GM12874 (cell line): Measurements from ENCODE around the gene MPDZ.

Experiments used
- TF ChIP-seq, protein P1 (sequence below): IDR thresholded peaks from 2 replicates; pipeline ENCODE4 v1.5.1; 2011; ENCODE audit warnings: low read depth, mild to moderate bottlenecking, control low read depth, low read length, moderate library complexity; ENCODE audit not compliant: insufficient read depth

MPDZ gene

DNA sequence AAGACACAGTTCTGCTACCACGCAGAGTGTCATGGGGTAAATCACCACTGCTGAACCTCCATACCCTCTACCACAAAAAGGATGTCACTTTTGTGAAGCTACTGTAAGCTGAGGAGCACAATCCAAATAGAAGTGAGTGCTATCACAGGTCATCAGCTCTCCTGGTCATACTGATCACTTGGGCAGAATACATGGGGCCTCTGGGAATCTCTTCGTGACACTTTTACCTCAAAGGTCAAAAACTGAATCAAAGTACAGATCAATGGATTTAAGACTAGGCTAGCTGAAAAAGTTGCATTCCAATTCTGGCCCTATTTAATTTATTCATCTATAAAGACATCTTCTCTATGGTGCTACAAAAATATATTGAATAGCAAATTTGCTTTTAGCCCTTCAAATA, 115.5 kb downstream of the MPDZ start:
- TF ChIP-seq, protein P1, sequence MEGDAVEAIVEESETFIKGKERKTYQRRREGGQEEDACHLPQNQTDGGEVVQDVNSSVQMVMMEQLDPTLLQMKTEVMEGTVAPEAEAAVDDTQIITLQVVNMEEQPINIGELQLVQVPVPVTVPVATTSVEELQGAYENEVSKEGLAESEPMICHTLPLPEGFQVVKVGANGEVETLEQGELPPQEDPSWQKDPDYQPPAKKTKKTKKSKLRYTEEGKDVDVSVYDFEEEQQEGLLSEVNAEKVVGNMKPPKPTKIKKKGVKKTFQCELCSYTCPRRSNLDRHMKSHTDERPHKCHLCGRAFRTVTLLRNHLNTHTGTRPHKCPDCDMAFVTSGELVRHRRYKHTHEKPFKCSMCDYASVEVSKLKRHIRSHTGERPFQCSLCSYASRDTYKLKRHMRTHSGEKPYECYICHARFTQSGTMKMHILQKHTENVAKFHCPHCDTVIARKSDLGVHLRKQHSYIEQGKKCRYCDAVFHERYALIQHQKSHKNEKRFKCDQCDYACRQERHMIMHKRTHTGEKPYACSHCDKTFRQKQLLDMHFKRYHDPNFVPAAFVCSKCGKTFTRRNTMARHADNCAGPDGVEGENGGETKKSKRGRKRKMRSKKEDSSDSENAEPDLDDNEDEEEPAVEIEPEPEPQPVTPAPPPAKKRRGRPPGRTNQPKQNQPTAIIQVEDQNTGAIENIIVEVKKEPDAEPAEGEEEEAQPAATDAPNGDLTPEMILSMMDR, result no peak

DNA sequence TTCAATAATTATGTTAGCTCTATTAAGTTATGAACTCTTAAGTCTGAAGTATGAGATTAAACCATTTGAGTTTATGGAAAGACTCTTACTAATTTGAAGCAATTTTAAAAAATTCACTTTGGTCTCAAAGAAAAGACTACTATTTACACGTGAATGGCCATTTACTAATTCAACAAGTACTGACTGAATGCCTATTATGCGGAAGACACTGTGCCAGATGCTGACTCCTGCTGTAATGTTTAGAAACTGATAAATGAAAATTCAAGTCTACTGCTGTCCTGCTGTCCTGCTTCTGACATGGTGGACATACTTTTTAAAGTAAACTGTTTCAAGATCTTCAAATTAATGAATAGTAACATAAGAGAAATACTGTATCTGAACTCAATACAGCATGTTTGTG, 116.2 kb downstream of the MPDZ start:
- TF ChIP-seq, protein P1, result no peak

DNA sequence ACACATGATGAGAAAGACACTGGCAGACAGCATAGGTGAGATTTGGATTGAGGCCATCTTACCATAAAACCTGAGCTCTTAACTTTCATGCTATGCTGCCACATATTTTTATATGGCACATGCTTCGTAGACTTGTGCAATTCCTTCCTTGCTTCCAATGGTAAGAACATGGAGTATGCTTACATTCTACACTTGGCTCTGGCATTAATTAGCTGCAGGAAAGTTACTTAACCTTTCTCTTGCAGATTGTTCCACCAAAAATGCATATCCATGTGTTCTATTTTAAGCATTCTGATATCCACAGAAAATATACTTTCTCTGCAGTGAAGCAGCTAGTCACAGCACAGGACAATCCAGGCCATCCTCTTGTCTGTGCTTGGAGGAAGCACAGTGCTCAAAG, 119.4 kb downstream of the MPDZ start:
- TF ChIP-seq, protein P1, result no peak

DNA sequence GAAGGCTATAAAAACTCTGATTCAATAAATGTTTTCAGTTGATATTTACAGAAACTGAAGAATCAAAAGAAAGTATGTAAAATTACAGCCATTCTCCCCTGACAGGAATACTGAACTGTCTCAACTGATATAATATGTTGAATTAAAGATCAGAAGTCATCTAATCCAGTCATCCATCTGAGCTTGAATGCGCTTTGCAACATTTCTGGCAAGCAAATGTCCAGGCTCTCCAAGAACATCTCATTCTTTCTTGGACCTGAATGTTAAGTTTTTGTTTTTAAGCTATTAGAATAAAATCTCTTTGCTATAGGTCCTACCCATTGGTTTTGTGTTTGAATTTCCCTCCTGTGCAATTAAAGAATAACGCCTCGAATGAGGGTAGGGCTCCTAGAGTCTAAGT, 120.5 kb downstream of the MPDZ start:
- TF ChIP-seq, protein P1, result no peak

DNA sequence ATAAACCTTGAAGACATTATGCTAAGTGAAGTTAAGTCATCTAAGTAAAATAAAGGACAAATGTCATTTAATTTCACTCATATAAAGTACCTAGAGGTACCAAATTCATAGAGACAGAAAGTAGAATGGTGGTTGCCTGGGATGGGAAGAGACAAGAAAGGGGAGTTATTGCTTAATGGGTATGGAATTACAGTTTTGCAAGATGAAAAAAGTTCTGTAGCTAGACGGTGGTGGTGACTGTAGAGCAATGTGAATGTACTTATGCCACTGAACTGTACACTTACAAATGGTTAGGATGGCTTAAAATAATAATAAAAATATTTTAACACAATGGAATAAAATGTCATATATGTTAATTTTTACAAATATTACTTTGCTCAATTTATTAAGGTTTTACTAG, 128.0 kb downstream of the MPDZ start:
- TF ChIP-seq, protein P1, result no peak

DNA sequence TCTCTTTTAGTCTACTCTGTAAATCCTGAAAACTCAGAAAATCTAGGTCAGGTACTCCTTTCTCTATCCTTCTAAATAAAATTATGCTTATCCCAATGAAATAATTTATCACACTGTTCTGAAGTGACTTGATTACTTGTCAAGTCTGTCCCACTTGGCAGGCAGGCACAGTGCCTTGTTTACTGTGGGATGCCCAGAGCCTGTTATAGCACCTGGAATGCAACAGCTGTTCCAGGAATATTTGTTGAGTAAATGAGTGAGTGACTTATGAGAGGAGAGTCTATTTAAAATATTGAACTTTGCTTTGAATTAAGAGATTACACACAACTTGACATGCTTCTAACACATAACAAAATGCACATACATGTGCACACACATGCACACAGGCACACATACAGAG, 130.0 kb downstream of the MPDZ start:
- TF ChIP-seq, protein P1, result no peak

DNA sequence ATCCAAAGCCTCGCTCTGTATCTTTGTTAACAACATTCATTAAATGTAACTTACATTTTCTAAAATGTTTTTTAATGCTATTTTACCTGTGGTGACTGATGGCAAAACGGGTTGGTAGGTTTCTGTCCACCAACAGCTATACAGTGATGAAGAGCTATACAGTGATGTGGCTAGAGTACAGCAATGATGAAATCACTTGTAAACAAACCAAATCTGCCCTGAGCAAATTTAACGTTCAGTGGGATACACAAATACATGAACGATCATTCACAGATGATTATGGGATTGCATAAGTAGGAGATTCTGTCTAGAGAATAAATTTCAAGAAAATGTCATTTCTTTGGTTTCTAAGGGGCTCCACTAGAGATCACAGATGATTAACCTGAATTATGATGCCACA, 132.7 kb downstream of the MPDZ start:
- TF ChIP-seq, protein P1, result no peak

DNA sequence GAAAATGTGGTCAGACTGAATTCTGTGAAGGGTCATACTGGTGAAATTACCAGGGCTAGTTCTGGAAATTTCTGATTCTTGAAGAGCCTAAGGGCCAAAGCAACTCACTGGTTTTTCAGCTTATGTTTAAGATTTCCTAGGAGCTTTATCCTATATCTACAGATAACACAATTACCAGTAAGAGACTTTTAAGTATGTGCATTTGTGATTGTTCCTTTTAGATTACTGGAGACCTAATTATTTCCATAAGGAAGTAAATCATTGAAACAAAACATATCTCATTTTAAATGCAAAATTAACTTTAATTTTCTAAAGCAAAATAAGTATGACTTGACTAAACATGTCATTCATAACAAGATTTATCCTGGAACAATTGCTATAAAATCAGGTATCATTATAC, 134.2 kb downstream of the MPDZ start:
- TF ChIP-seq, protein P1, result no peak
